H9 (cell line): Measurements from ENCODE around the gene RPS8. TPM values are rescaled to one million over a fixed set of nuclear protein-coding genes. Genes with fewer than 3 reads are reported as not detected.
"Not testable (repeated sequence)": the region's sequence is repeated elsewhere in the genome, so short reads cannot be mapped to it uniquely, and the experiment has no call there.

Experiments
- DNase-seq: peaks from one replicate; pipeline ENCODE4 v3.0.0-alpha.2; 2017
- H2AFZ ChIP-seq: one replicate; pipeline ENCODE4 v1.6.1; 2013; ENCODE audit warnings: mild to moderate bottlenecking, low read length, control low read depth, moderate library complexity
- H2AK5ac ChIP-seq: 2 replicates; pipeline ENCODE4 v1.6.1; 2013; ENCODE audit warnings: low read length, control low read depth, mixed read lengths; ENCODE audit not compliant: insufficient read length
- H2BK120ac ChIP-seq: one replicate; pipeline ENCODE4 v1.6.1; 2013; ENCODE audit warnings: low read depth, mild to moderate bottlenecking, low read length, control low read depth, inconsistent platforms; ENCODE audit not compliant: poor library complexity, severe bottlenecking
- H2BK12ac ChIP-seq: 2 replicates; pipeline ENCODE4 v1.6.1; 2013; ENCODE audit warnings: low read length, control low read depth, mixed read lengths, low read depth; ENCODE audit not compliant: insufficient read length
- H2BK15ac ChIP-seq: 2 replicates; pipeline ENCODE4 v1.6.1; 2013; ENCODE audit warnings: low read depth, low read length, control low read depth
- H2BK20ac ChIP-seq: one replicate; pipeline ENCODE4 v1.6.1; 2013; ENCODE audit warnings: low read depth, mild to moderate bottlenecking, low read length, control low read depth, inconsistent platforms; ENCODE audit not compliant: poor library complexity, severe bottlenecking
- H2BK5ac ChIP-seq: 2 replicates; pipeline ENCODE4 v1.6.1; 2013; ENCODE audit warnings: low read length, control low read depth, mixed read lengths; ENCODE audit not compliant: insufficient read length
- H3K14ac ChIP-seq: 2 replicates; pipeline ENCODE4 v1.6.1; 2013; ENCODE audit warnings: low read length, control low read depth; ENCODE audit not compliant: insufficient read depth
- H3K18ac ChIP-seq: 2 replicates; pipeline ENCODE4 v1.6.1; 2013; ENCODE audit warnings: low read depth, mild to moderate bottlenecking, mixed read lengths, low read length, control low read depth; ENCODE audit not compliant: insufficient read length
- H3K23ac ChIP-seq: 2 replicates; pipeline ENCODE4 v1.6.1; 2013; ENCODE audit warnings: low read length, control low read depth, mixed read lengths, low read depth; ENCODE audit not compliant: insufficient read length
- H3K23me2 ChIP-seq: 2 replicates; pipeline ENCODE4 v1.6.1; 2013; ENCODE audit warnings: low read depth, mild to moderate bottlenecking, mixed read lengths, low read length, control low read depth; ENCODE audit not compliant: insufficient read length, poor library complexity, severe bottlenecking
- H3K27ac ChIP-seq: 2 replicates; pipeline ENCODE4 v1.5.1; 2013; ENCODE audit warnings: low read length, control low read depth, mixed read lengths, low read depth; ENCODE audit not compliant: insufficient read length
- H3K27me3 ChIP-seq: 2 replicates; pipeline ENCODE4 v1.6.1; 2013; ENCODE audit warnings: low read length, control low read depth, inconsistent platforms; ENCODE audit not compliant: insufficient read depth
- H3K4ac ChIP-seq: 2 replicates; pipeline ENCODE4 v1.6.1; 2013; ENCODE audit warnings: low read depth, mild to moderate bottlenecking, control low read depth, inconsistent platforms, low read length, moderate library complexity
- H3K4me1 ChIP-seq: 2 replicates; pipeline ENCODE4 v1.6.1; 2013; ENCODE audit warnings: low read length, control low read depth, inconsistent platforms; ENCODE audit not compliant: insufficient read depth
- H3K4me2 ChIP-seq: 2 replicates; pipeline ENCODE4 v1.6.1; 2013; ENCODE audit warnings: low read length, control low read depth, mixed read lengths; ENCODE audit not compliant: insufficient read length, insufficient read depth
- H3K56ac ChIP-seq: 2 replicates; pipeline ENCODE4 v1.6.1; 2013; ENCODE audit warnings: low read depth, mild to moderate bottlenecking, mixed read lengths, low read length, control low read depth; ENCODE audit not compliant: insufficient read length
- H3K79me1 ChIP-seq: 2 replicates; pipeline ENCODE4 v1.6.1; 2013; ENCODE audit warnings: low read depth, mild to moderate bottlenecking, moderate library complexity, low read length, control low read depth, inconsistent platforms; ENCODE audit not compliant: insufficient read depth, poor library complexity, severe bottlenecking
- H3K79me2 ChIP-seq: 2 replicates; pipeline ENCODE4 v1.6.1; 2013; ENCODE audit warnings: low read length, control low read depth, inconsistent platforms; ENCODE audit not compliant: insufficient read depth
- H3K9ac ChIP-seq: 2 replicates; pipeline ENCODE4 v1.6.1; 2013; ENCODE audit warnings: low read length, control low read depth, mixed read lengths; ENCODE audit not compliant: insufficient read length; ENCODE audit errors: extremely low read depth
- H3K9me3 ChIP-seq: one replicate; pipeline ENCODE4 v1.6.1; 2013; ENCODE audit warnings: low read depth, low read length, inconsistent platforms; ENCODE audit not compliant: control insufficient read depth
- H3T11ph ChIP-seq: one replicate; pipeline ENCODE4 v1.6.1; 2013; ENCODE audit warnings: mild to moderate bottlenecking, low read length, control low read depth, inconsistent platforms
- H4K20me1 ChIP-seq: one replicate; pipeline ENCODE4 v1.6.1; 2013; ENCODE audit not compliant: control insufficient read depth, insufficient read length, insufficient read depth
- H4K5ac ChIP-seq: 2 replicates; pipeline ENCODE4 v1.6.1; 2013; ENCODE audit warnings: low read depth, mild to moderate bottlenecking, mixed read lengths, low read length, control low read depth; ENCODE audit not compliant: insufficient read length
- H4K8ac ChIP-seq: replicated peaks from 2 replicates; pipeline ENCODE4 v1.6.1; 2013; ENCODE audit warnings: low read length, control low read depth, mixed read lengths, low read depth; ENCODE audit not compliant: insufficient read length
- H4K91ac ChIP-seq: 2 replicates; pipeline ENCODE4 v1.6.1; 2013; ENCODE audit warnings: low read depth, mild to moderate bottlenecking, moderate library complexity, mixed read lengths, low read length, control low read depth; ENCODE audit not compliant: insufficient read length
- H3K27ac Mint-ChIP-seq, 3 experiments: 2 replicates in 2 of 3; 3 replicates in 1 of 3; pipeline ENCODE4 v1.8.0; 2020 to 2021; ENCODE audit warnings: mixed read lengths in 3 of 3, mild to moderate bottlenecking in 1 of 3, moderate library complexity in 1 of 3
- H3K27me3 Mint-ChIP-seq: 2 replicates; pipeline ENCODE4 v1.8.0; 2021; ENCODE audit warnings: low read depth, mild to moderate bottlenecking, moderate library complexity, mixed read lengths
- H3K36me3 Mint-ChIP-seq, 3 experiments: 2 replicates in 2 of 3; 3 replicates in 1 of 3; pipeline ENCODE4 v1.8.0; 2020 to 2021; ENCODE audit warnings: low read depth in 3 of 3, mixed read lengths in 3 of 3; ENCODE audit not compliant: insufficient read depth in 1 of 3
- H3K4me1 Mint-ChIP-seq, 2 experiments: 2 replicates each; pipeline ENCODE4 v1.8.0; 2020; ENCODE audit warnings: mixed read lengths in 2 of 2
- H3K4me3 Mint-ChIP-seq, 2 experiments: 2 replicates in 1 of 2; 3 replicates in 1 of 2; pipeline ENCODE4 v1.8.0; 2020 to 2021; ENCODE audit warnings: mild to moderate bottlenecking in 2 of 2, mixed read lengths in 2 of 2, moderate library complexity in 1 of 2
- H3K9me3 Mint-ChIP-seq, 2 experiments: 2 replicates in 1 of 2; 3 replicates in 1 of 2; pipeline ENCODE4 v1.8.0; 2020; ENCODE audit warnings: mild to moderate bottlenecking in 2 of 2, mixed read lengths in 2 of 2, moderate library complexity in 1 of 2
- CTCF ChIP-seq: fragments of 200-600 bp; sonication (generic); conservative IDR thresholded peaks from 3 replicates; pipeline ENCODE4 v1.8.0; 2021; ENCODE audit warnings: antibody characterized with exemption, mild to moderate bottlenecking
- WGBS: extraction: QIAGEN DNeasy Blood & Tissue Kit; methylation state at CpG from one replicate; pipeline ENCODE4 v1.1.7; 2013; ENCODE audit warnings: missing lambda C conversion rate, low lambda C conversion rate, mixed read lengths; ENCODE audit not compliant: insufficient read length; ENCODE audit errors: extremely low coverage; 5-methylcytosine and 5-hydroxymethylcytosine counted together
- total RNA-seq: library from RNA; stranded (reverse); gene quantifications from 2 replicates; pipeline ENCODE4 v1.2.1, GENCODE V29; 2021

RPS8 gene
- total RNA-seq, 1 experiment from 2014 or later, result 2,591 TPM

- no peak overlapping the region for H3K9ac ChIP-seq
- no peak overlapping the region for H4K8ac ChIP-seq
- Mint-ChIP-seq H3K4me1 (peaks cover 26 to 37% of the 10 kb centered on the region in 2 experiments), H3K9me3 (no peaks in the 10 kb centered on the region), H3K27ac (no peak overlapping the region), H3K27me3 (no peaks in the 10 kb centered on the region; the same call in 1 of the 2 replicates), H3K36me3 (peaks cover 0 to 5% (median 2%) of the 10 kb centered on the region in 3 experiments; a peak in 2 of 7 replicates), H3K4me3 (peak overlapping the region; percentile 52 to 64)
- no peak overlapping the region for H2BK120ac ChIP-seq
- no peaks in the 10 kb centered on the region for H3K79me2 ChIP-seq
- H2AK5ac ChIP-seq, result no peak overlapping the region
- H2BK20ac ChIP-seq, result no peak overlapping the region
- peak overlapping the region; percentile 53 for H3K18ac ChIP-seq
- no peaks in the 10 kb centered on the region for H4K20me1 ChIP-seq
- H4K91ac ChIP-seq, result no peak overlapping the region
- H3K14ac ChIP-seq, result peak overlapping the region; percentile 82
- peak; percentile 57 for DNase-seq
- TF ChIP-seq CTCF, result no peak
- no peak overlapping the region for H3T11ph ChIP-seq
- no peak overlapping the region for H3K56ac ChIP-seq
- no peak overlapping the region for H3K4ac ChIP-seq
- no peak overlapping the region for H3K23ac ChIP-seq
- H3K27me3 ChIP-seq, result no peaks in the 10 kb centered on the region
- H4K5ac ChIP-seq, result no peak overlapping the region
- no peaks in the 10 kb centered on the region for H3K9me3 ChIP-seq
- no peak overlapping the region for H3K27ac ChIP-seq
- peaks cover 7% of the 10 kb centered on the region for H3K23me2 ChIP-seq
- H3K79me1 ChIP-seq, result no peaks in the 10 kb centered on the region
- H2BK12ac ChIP-seq, result no peak overlapping the region
- no peak overlapping the region for H2BK15ac ChIP-seq
- peak overlapping the region; percentile 47 for H3K4me2 ChIP-seq
- WGBS, result no CpG with 5 or more reads among the region's 48 CpGs
- H2BK5ac ChIP-seq, result no peak overlapping the region
- H3K4me1 ChIP-seq, result peaks cover 4% of the 10 kb centered on the region; the same call in 1 of the 2 replicates
- no peak overlapping the region for H2AFZ ChIP-seq
These were observed 37.6 kb downstream of the RPS8 start for GRCh38 chr1:44812822-44813543.

GRCh38 chr1:44815926-44816325 is 40.6 kb downstream of the RPS8 start:
- H2AK5ac ChIP-seq, H2BK12ac ChIP-seq, H3K27ac ChIP-seq, H2BK5ac ChIP-seq, H3K4me3 Mint-ChIP-seq, H4K5ac ChIP-seq, H2AFZ ChIP-seq, H3K4me1 ChIP-seq, H3K27me3 Mint-ChIP-seq, H2BK120ac ChIP-seq, H4K91ac ChIP-seq, H3K36me3 Mint-ChIP-seq, H3K4me2 ChIP-seq, H3T11ph ChIP-seq, DNase-seq, H3K4ac ChIP-seq, H3K27me3 ChIP-seq, H3K9me3 ChIP-seq, H3K18ac ChIP-seq, H3K9ac ChIP-seq, H4K20me1 ChIP-seq, H2BK20ac ChIP-seq, H4K8ac ChIP-seq, H3K23ac ChIP-seq, H2BK15ac ChIP-seq, H3K79me1 ChIP-seq, H3K14ac ChIP-seq, H3K9me3 Mint-ChIP-seq, H3K79me2 ChIP-seq, H3K56ac ChIP-seq: not testable (repeated sequence)
- Mint-ChIP-seq H3K27ac (0 out of 7 replicates have a peak overlapping the region, but pooled peaks of 1 of the 3 experiments have one; percentile 56), H3K4me1 (peaks cover 23 to 33% of the 10 kb centered on the region in 2 experiments)
- no CpG with 5 or more reads among the region's 9 CpGs for WGBS
- peaks cover 12% of the 10 kb centered on the region for H3K23me2 ChIP-seq
